Activated CD8-positive, alpha-beta memory T cell treated with anti-CD3 and anti-CD28 coated beads, Interleukin-2, amount 50 U/mL, for 4 hours (primary cell): ENCODE data around the gene AGTR1.

Experiments
- DNase-seq: peaks from one replicate; pipeline ENCODE4 v3.0.0-alpha.2; 2020

AGTR1 gene

GRCh38 chr3:148697306-148698189, at the start of gene AGTR1:
Gene AGTR1 (plus strand): TSS chr3:148697903. CDS start chr3:148741036, 43,133 bp downstream.
- no peak for DNase-seq

GRCh38 chr3:148648685-148649352, 48.9 kb upstream of the AGTR1 start:
- DNase-seq, result no peak

GRCh38 chr3:148651549-148651948, 46.2 kb upstream of the AGTR1 start:
- no peak for DNase-seq

GRCh38 chr3:148654433-148654832, 43.3 kb upstream of the AGTR1 start:
- no peak for DNase-seq

GRCh38 chr3:148657470-148657869, 40.2 kb upstream of the AGTR1 start:
- DNase-seq, result no peak

GRCh38 chr3:148659512-148659911, 38.2 kb upstream of the AGTR1 start:
- DNase-seq, result no peak

GRCh38 chr3:148680289-148680688, 17.4 kb upstream of the AGTR1 start:
- DNase-seq, result no peak

- DNase-seq, result no peak
Observed at GRCh38 chr3:148681080-148681479, 16.6 kb upstream of the AGTR1 start.

GRCh38 chr3:148682997-148683396, 14.7 kb upstream of the AGTR1 start:
- DNase-seq, result no peak

GRCh38 chr3:148694116-148694515, 3.6 kb upstream of the AGTR1 start:
- DNase-seq, result no peak

- no peak for DNase-seq
Observed at GRCh38 chr3:148698190-148698810, 597 bp downstream of the AGTR1 start.

GRCh38 chr3:148705314-148705713, 7.6 kb downstream of the AGTR1 start:
- DNase-seq, result no peak

- DNase-seq, result no peak
Observed at GRCh38 chr3:148707601-148708380, 10.1 kb downstream of the AGTR1 start.

- no peak for DNase-seq
Observed at GRCh38 chr3:148708409-148708808, 10.7 kb downstream of the AGTR1 start.

GRCh38 chr3:148709560-148710253, 12.0 kb downstream of the AGTR1 start:
- no peak for DNase-seq

GRCh38 chr3:148710665-148711064, 13.0 kb downstream of the AGTR1 start:
- DNase-seq, result no peak

GRCh38 chr3:148711981-148712666, 14.4 kb downstream of the AGTR1 start:
- DNase-seq, result no peak

GRCh38 chr3:148714521-148714920, 16.8 kb downstream of the AGTR1 start:
- no peak for DNase-seq

GRCh38 chr3:148716657-148717056, 19.0 kb downstream of the AGTR1 start:
- DNase-seq, result no peak

GRCh38 chr3:148717885-148718561, 20.3 kb downstream of the AGTR1 start:
- DNase-seq, result no peak
